NCI-H1417 treated with DMSO at 0.1 percent for 48 hours (cell line): Measurements from ENCODE around the gene BMP5.
"Not testable (repeated sequence)": the region's sequence is repeated elsewhere in the genome, so short reads cannot be mapped to it uniquely, and the experiment has no call there.

Experiments
- DNase-seq: peaks from one replicate; lab custom pipeline; 2025; lab: John Stamatoyannopoulos, UW

The BMP5 gene

DNA sequence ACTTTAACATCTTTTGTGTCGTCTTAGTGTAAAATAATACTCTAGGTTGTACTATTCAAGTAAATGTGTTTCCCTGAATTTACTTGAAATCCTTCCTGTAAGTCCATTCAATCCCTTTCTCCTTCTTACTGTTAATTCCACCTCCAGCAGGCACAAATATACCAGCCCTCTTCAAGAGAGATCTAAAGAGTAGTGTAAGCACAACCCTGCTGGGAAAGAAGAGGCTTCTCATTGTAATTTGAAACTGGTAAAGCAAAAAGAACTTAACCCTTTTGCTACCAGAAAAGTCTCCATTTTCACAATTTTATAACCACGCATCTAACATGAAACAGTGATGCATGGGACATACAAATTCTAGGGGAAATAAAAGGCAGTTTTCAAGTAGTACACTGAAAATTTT, at the start of gene BMP5:
BMP5 (minus strand) TSS at position 191 of the 400 bp plus-strand sequence. CDS start 725 bp downstream, outside the sequence.
- DNase-seq = no peak

DNA sequence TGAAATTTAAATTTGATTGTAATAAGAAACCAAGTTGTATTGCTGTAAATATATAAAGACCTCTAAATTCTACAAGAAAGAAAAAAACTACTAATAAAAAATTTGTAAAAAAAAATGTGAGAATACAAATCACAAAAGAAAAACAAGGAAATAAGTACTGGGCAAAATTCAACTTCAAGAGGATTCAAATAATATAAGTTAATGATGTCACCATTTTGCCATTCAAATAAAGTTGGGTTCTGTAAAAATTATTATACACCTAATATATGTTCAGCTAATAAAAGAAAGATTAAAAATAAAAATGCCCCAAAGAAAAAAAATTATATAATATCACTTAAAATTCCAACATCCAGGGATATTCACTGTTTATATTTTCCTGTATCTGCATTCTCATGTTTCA, 47.0 kb upstream of the BMP5 start:
- no peak for DNase-seq

DNA sequence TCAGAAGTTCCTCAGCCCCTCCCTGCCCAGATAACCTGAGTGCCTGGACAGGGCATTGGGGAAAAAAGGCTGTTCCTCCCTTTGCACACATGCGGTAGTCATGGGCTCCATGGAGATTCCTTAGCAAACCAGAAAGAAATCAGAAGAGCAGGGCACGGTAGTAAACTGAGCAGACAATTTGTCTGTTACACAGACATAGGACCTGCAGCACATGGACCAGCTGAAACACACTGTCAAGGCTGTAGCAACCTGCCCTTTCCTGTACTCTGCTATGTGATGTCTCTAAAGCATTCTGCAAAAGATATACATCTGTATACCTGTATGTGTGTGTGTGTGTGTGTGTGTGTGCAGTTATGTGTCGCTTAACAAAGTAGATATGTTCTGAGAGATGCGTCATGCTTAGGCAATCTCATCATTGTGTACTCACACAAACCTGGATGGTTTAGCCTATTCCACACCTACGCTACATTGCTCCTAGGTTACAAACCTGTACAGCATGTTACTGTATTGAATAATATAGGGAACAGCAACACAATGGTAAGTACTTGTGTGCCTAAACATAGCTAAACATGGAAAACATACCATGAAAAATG, 44.4 kb upstream of the BMP5 start:
- DNase-seq = no peak

DNA sequence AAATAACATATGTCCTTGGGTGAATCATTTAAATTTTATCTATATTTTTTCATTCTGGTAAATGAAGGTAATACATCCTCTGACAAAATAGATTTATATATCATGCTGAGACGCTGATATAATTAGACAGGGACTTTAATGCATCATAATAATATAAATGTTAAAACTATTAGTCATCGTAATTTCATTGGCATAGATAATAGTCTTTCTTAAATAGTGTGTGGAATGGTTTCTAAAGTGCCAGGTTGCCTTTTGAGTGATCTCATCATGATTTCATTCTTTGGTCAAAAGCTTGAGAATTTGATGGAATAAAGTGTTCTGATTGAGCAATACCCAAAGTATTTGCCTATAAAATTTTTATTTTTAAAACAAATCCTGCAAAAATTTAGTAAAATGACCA, 43.2 kb upstream of the BMP5 start:
- DNase-seq = no peak

DNA sequence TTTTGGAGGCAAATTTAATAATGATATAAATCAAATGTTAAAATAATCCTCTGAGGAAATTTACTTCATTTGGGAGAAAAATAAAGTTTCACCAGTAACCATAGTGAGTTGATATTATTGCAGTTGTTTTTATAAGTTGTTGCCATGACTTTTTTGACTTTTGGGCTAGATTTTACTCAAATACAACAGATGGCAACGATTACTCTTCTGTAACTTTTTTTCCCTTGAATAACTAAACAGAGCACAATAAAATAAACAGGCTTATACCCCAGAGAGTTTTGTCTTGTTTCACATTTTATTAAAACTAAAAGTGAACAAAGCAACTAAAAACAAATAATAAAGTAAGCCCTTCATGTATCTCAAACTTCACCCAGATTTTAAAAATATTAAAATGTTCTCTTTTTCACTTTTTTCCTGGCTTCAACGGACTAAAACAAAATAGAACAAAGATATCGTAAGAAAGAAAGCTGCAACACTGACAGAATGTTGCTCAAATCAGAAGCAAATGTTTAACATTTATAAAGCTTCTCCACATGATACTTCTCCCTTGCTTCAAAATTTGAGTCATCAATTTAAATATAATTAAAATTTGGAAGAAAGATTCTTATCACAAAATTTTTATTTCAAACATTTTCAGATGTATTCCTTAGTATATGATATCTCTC, 42.5 kb upstream of the BMP5 start:
- DNase-seq = no peak

DNA sequence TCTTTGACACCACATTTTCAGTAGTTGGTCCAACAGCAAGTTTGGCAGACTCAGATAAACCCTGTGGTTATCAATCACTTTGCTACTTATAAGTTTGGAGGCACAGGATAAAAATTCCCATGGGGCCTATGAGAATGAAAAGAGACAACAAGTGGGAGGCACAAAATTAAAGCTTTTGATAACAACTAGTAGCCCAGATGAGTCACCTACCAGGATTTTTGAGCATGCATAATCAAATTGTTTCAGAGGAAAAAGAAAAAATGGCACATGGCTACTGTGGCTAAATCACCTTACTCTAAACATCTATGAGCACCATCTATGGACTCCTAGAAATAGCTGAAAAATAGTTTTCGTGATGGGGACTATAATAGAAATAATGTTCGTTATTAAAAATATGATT, 40.8 kb upstream of the BMP5 start:
- no peak for DNase-seq

DNA sequence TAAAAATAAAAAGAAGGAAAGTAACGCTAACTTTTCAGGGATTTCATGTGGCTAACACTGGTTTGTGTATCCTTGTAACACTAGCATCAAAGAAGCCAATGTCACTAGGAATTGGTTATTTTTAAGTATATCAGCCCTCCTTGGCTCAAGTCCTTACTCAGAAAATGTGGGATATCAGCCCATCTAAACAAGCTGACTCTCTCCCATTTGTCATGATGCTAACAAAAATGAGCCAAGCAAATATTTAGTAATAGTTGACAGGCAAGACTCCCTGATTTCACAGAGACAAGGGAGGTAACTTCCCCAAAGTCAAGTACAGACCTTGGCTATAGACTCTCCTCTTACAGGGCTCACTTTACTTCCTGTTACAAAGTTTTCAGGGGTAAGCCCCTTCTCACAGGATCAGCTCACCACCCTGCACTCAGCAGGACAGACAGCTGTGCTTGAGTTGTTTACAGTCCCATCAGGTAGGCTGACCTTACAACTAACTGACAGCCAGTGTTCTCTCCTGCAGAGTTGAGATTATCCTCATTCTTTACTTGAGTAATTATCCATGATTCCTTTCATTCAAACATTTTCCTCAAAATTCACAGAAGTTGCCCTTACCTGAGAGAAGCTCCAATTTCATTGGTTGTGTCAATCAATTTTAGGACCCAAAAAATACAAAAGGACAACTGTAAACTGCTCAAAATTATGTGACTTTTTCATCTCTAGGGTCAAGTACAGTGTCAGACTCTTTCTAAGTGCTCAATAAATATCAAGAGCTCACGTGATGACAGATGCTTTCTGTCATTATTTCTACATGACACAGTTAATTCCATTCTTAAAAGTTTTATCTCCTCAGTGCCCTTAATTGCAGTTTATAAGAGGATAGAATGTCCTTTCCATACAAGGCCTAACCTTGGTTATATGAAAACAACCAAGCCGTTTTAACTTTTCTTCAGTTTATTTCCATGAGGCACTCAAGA, 38.1 kb upstream of the BMP5 start:
- no peak for DNase-seq

DNA sequence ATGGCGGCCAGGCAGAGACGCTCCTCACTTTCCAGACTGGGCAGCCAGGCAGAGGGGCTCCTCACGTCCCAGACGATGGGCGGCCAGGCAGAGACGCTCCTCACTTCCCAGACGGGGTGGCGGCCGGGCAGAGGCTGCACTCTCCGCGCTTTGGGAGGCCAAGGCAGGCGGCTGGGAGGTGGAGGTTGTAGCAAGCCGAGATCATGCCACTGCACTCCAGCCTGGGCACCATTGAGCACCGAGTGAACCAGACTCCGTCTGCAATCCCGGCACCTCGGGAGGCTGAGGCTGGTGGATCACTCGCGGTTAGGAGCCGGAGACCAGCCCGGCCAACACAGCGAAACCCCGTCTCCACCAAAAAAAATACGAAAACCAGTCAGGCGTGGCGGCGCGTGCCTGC, 35.1 kb upstream of the BMP5 start:
- not testable (repeated sequence) for DNase-seq

DNA sequence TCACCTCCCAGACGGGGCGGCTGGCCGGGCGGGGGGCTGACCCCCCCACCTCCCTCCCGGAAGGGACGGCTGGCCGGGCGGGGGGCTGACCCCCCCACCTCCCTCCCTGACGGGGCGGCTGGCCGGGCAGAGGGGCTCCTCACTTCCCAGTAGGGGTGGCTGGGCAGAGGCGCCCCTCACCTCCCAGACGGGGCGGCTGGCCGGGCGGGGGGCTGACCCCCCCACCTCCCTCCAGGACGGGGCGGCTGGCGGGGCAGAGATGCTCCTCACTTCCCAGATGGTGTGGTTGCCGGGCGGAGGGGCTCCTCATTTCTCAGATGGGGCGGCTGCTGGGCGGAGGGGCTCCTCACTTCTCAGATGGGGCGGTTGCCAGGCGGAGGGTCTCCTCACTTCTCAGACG, 34.5 kb upstream of the BMP5 start:
- DNase-seq = not testable (repeated sequence)

DNA sequence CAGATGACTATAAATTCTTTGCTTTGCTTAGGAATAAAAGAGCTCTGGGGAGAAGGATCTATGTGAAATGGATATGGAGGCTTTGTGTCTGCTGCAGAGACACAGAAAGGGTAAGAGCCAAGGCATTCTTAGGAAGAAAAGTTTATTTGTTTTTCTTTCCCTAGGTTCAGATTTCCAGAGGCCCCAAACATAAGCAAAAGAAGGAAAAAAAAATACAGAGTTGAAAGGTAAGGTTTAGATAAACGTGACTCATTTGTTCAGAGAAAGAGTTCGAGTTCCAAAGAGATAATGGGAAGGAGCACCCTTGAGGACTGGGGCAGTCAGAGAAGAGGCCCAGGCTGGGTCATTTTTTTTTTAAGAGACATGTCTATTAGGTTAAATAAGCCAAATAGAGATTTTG, 27.4 kb upstream of the BMP5 start:
- DNase-seq = no peak

DNA sequence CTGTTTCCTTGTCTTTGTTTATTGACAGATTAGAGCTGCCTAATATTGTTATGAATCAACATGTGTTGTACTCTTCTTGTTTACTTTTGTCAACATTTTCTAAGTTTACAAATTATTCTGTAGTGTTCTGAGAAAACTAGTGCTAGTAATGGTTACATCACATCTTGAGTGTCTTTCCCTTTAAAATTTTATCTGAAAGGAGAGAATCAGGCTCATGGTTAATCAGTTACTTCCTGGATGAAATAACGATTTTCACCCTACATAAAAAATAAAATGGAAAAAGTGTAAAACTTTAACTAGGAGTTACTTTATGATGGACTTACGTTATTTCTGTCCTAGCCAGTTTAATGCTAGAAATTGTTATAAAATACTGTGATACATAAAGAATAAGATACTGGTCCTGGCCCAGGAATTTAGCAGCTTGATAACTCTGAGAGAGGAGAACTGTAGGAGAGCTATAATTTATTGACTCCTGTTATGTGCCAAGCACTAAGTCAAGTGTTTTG, 26.4 kb upstream of the BMP5 start:
- DNase-seq = no peak

DNA sequence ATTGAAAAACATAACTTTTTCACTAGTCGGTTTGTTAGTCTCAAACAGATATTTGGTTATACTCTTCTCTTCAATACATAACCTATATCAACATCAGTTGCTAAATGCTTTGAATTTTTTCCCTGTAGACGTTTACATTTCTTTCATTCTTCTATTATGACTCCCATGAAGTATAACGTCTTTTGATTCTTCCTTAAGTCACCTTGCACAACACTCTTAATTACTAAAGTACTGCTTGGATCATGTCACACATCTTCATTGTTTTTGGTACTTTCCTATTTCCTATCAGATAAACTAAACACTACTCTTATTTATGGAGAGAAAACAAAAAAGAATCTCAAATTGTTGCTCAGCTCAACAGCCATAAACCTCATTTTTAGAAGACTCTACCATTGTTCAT, 23.0 kb upstream of the BMP5 start:
- DNase-seq = no peak

DNA sequence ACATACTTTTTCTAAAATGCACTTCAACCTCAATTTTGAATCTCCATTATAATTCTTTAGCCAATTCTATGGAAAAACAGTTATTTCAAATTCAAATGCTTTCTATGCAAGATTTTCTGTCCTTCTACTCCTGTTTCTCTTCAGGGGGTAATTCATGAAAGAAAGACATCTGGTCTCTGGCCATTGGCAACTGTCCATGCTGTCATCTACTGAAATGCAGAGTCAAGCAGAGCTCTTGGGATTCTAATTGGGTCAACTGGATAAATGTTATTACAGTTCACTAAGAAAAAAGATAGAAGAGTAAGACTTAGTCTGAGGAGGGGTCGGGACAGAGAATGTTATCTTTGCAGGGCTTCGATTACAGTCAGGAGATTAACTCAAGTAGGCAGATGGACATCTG, 22.0 kb upstream of the BMP5 start:
- no peak for DNase-seq

DNA sequence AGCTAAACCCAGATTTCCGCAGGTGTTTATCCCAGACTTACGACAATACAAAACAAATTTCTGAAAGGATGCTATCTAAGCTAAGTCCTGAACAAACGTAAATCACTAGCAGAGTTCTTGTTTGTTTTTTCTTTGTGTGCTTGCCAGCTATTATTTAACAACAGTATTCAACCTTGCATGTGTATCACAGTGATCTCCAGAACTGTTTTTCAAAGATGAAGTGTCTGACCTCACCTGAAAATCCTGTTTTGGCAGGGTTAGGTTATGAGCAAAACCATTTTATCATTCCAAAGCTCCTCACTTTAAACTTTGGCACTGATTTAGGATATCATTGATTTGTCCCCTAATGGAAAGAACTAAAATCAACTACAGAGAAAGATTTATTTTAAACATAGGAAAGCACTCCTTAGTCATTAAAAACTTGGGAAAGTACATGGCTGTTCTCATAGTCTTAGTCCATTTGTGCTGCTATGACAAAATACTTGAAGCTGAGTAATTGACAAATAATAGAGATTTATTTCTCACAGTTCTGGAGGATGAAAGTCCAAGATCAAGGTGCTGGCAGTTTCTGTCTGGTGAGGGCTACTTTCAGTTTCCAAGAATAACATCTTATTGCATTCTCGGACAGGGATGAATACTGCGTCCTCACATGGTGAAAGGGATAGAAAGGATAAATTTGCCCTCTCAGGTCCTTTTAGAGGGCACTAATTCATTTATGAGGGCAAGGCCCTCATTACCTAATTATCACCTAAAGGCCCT, 20.8 kb upstream of the BMP5 start:
- no peak for DNase-seq

DNA sequence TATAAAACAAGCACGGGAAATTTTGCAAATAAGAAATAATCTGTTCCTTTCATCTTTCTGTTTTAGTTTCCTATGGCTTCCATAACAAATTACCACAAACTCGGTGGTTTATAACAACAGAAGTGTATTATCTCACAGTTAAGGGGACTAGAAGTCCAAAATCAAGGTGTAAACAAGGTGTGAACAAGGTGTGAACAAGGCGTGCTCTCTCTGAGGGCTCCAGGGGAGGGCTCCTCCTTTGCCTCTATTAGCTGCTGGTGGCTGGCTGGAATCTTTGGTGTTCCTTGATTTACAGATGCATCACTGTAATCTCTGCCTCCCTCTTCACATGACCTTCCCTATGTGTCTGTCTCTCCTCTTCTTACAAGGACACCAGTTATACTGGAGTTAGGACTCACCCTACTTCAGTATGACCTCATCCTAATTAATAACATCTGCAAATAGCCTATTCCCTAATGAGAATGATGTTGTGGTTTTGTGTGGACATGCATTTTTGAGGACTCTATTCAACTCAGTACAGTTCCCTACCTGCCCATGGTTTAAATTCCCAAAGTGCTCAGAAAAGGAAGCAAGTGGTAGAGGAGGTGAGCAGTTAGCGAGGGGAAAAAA, 17.5 kb upstream of the BMP5 start:
- DNase-seq = no peak

DNA sequence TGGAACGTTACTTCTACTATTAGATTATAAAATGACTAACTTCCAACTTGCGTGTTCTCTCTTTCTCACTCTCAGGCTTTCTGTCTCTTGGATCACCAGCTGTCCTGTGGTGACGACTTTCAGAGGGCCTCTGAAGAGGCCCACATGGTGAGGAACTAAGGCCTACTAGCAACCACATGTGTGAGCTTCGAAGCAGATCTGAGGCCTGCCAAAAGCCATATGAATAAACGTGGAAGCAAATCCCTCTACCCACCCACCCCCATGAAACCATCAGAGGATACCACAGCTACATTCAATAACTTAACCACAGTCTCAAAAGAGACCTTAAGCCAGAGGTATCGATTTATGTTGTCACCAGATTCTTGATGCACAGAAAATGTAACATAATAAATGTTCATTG, 13.5 kb upstream of the BMP5 start:
- no peak for DNase-seq

DNA sequence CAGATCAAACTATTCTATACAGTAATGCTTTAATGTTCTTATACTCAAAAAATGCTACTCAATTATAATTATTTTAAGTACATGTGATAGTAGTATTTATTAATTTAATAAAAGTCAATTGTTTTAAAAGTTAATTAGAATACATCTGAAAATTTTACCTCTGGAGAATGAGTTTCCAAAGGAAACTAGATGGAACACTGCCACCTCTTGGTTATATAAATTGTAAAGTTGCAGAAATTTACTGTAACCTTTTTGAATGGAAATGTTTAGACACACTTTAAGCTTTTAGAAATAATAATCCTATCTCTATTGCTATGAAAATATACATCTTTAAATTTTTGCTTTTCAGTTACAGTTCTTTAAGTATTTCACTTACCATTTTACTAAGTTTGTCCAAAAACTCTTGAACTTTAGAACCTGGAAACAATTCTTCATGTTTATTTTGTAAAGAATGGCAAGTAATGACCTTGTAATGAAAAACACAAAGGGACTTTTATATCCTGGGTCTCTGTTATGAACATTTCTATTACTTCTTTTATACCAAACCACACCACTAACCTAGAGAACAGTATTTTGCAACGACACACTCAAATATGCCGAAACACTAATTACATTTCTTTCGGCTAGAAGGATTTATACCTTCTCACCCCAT, 10.9 kb upstream of the BMP5 start:
- DNase-seq = no peak

DNA sequence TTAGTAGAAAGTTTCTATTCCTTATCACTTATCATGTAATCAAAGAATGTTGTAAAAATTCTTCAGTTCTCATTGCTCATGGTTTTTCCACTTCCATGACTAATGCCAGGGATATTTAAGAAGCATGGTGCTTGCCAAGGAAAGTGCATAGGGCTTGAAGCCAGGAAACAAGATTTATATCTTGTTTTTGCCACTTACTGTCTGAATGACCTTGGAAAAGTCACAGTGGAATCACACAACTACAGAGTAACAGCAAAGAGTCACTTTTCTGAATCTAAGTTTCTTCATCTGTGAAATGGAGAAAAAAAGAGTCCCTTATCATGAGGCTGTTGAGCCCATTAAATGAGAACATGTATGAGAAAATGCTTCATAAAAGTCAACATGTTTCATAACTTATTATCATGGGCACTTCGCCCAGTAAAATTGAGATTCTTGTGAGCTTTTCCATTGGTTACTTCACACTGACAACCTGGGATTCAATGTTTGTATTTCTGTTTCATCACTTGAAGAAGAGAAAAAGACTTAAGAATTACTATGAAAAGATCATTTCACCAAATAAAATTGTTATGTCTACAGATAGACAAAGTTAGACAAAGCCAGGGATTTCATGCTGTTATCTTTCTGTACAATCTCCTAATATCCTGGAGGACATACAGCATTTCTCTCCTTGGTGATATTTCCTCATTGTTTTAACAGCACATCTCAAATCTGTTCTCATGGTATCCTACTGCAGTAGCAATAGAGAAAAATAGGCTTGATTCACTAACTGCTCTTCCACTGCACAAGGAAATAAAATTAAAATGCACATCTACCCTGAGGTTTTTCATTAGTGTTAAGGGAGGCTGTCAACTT, 7.6 kb upstream of the BMP5 start:
- no peak for DNase-seq

DNA sequence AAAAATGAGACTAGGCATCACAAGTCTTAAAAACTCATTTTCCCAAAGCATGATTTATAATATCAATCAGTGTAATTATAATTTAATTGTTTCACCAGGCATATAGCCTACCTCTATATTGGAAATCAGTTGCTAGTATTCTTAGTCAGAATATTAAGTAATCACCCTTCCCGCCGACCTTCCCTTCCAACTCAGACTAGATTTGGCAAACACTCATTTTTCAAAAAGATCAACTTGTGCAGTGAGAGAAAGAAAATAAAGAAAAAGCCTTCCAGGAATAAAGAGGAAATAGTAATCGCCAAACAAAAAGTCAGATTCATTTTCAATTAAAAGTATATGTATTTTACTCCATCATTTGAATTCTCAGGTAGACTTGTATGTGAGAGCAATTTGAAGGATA, 1.9 kb upstream of the BMP5 start:
- no peak for DNase-seq

DNA sequence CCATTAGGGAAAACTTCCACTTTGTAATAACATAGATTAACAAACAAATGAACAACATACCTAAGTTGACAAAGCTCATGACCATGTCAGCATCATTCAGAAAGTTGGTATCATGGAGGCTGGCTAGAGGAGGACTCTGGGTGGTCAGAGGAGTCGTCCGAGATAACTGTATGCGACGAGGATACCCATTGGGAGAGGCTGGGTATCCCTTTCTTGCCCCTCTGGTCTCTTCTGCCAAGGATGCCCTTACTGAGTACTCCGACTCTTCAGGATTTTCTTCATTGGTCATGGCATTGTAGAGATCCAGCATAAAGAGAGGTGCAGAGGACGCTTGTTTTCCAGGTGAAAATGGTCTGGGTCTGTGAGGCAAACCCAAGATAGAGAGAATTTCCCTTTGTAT, 1.1 kb downstream of the BMP5 start:
- DNase-seq = no peak
